ENCODE results near the gene SERPINF2.

The SERPINF2 gene

DNA sequence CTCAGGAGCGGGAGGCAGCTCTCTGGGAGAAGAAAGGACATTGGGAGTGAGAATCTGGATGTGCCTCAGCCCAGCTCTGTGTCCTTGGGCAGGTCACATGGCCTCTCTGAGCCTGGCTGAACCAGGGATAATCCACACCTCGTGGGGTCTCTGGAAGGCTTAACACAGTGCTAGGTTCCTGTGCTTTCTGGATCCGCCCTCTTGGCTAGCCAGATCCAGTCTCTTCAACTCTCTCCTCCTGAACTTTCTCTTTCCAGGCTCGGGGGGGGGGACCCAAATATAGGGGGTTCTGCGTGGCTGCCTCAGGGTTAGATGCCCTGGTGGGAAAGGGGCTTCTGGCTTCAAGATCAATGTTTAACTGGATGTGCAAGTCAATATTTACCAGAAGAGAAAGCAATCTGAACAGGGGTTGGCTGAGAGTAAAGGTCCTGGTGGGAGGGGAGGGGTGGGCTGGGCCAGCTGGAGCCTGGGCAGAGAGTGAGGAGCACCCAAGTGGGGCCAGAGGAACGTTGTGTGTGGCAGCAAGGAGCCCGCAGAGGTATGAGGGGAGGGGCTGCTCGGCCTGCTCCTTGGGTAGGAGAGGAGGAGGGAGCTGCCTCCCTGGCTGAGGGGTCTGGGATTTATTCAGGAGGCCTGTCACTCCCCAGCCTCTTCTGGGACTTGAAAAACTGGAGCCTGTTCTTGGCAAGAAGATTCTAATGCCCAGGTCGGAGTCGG lies at the start of gene SERPINF2:
TSS of gene SERPINF2 (plus strand) at position 501 of the 717 bp plus-strand sequence. CDS start 2,125 bp downstream, outside the sequence.
- TF ChIP-seq, protein P1, sequence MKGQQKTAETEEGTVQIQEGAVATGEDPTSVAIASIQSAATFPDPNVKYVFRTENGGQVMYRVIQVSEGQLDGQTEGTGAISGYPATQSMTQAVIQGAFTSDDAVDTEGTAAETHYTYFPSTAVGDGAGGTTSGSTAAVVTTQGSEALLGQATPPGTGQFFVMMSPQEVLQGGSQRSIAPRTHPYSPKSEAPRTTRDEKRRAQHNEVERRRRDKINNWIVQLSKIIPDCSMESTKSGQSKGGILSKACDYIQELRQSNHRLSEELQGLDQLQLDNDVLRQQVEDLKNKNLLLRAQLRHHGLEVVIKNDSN (IDR thresholded peaks at IDR 0.05) = no peak
- TF ChIP-seq YY1 (IDR thresholded peaks at IDR 0.05; ENCODE audit: low read depth) (no peak), NFIC (IDR thresholded peaks at IDR 0.05) (no peak), CEBPB (IDR thresholded peaks at IDR 0.05) (no peak), TEAD4 (IDR thresholded peaks at IDR 0.05) (no peak), RAD21 (IDR thresholded peaks at IDR 0.05; ENCODE audit: low read depth) (no peak), EP300 (IDR thresholded peaks at IDR 0.05; ENCODE audit: borderline replicate concordance) (no peak), ZBTB7A (IDR thresholded peaks at IDR 0.05; ENCODE audit: low read depth) (no peak), TCF12 (IDR thresholded peaks at IDR 0.05; ENCODE audit: low read depth) (no peak), EGR1 (IDR thresholded peaks at IDR 0.05) (no peak), FOXM1 (IDR thresholded peaks at IDR 0.05; ENCODE audit: borderline replicate concordance, low read depth) (no peak), CREB1 (IDR thresholded peaks at IDR 0.05; ENCODE audit: low read depth) (no peak), TAF1 (IDR thresholded peaks at IDR 0.05; ENCODE audit: low read depth) (no peak)
- TF ChIP-seq, protein P2, sequence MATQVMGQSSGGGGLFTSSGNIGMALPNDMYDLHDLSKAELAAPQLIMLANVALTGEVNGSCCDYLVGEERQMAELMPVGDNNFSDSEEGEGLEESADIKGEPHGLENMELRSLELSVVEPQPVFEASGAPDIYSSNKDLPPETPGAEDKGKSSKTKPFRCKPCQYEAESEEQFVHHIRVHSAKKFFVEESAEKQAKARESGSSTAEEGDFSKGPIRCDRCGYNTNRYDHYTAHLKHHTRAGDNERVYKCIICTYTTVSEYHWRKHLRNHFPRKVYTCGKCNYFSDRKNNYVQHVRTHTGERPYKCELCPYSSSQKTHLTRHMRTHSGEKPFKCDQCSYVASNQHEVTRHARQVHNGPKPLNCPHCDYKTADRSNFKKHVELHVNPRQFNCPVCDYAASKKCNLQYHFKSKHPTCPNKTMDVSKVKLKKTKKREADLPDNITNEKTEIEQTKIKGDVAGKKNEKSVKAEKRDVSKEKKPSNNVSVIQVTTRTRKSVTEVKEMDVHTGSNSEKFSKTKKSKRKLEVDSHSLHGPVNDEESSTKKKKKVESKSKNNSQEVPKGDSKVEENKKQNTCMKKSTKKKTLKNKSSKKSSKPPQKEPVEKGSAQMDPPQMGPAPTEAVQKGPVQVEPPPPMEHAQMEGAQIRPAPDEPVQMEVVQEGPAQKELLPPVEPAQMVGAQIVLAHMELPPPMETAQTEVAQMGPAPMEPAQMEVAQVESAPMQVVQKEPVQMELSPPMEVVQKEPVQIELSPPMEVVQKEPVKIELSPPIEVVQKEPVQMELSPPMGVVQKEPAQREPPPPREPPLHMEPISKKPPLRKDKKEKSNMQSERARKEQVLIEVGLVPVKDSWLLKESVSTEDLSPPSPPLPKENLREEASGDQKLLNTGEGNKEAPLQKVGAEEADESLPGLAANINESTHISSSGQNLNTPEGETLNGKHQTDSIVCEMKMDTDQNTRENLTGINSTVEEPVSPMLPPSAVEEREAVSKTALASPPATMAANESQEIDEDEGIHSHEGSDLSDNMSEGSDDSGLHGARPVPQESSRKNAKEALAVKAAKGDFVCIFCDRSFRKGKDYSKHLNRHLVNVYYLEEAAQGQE (IDR thresholded peaks at IDR 0.05; ENCODE audit: low read depth) = no peak
- TF ChIP-seq, protein P3, sequence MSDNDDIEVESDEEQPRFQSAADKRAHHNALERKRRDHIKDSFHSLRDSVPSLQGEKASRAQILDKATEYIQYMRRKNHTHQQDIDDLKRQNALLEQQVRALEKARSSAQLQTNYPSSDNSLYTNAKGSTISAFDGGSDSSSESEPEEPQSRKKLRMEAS (IDR thresholded peaks at IDR 0.05) = no peak

DNA sequence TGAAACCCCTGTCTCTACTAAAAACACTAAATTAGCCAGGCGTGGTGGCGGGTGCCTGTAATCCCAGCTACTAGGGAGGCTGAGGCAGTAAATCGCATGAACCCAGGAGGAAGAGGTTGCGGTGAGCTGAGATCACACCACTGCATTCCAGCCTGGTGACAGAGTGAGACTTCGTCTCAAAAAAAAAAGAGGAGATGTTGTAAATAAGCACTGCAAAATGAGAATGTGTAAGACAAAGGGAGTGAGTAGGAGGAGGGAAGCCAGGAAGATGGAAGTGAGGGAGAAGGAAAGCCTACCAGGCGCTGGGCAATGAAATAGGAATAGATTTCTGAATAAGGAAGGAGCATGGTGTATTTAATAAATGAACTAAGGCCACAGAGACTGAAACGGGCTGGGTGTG lies 49.3 kb upstream of the SERPINF2 start:
- TF ChIP-seq TAF1 (IDR thresholded peaks at IDR 0.05; ENCODE audit: low read depth) (no peak), TEAD4 (IDR thresholded peaks at IDR 0.05) (no peak), EP300 (IDR thresholded peaks at IDR 0.05; ENCODE audit: borderline replicate concordance) (no peak), CEBPB (IDR thresholded peaks at IDR 0.05) (no peak), FOXM1 (IDR thresholded peaks at IDR 0.05; ENCODE audit: borderline replicate concordance, low read depth) (no peak), ZBTB7A (IDR thresholded peaks at IDR 0.05; ENCODE audit: low read depth) (no peak), EGR1 (IDR thresholded peaks at IDR 0.05) (no peak), TCF12 (IDR thresholded peaks at IDR 0.05; ENCODE audit: low read depth) (no peak), RAD21 (IDR thresholded peaks at IDR 0.05; ENCODE audit: low read depth) (no peak), YY1 (IDR thresholded peaks at IDR 0.05; ENCODE audit: low read depth) (no peak), NFIC (IDR thresholded peaks at IDR 0.05) (no peak), CREB1 (IDR thresholded peaks at IDR 0.05; ENCODE audit: low read depth) (no peak)
- TF ChIP-seq, protein P1 (IDR thresholded peaks at IDR 0.05) = no peak
- TF ChIP-seq, protein P2 (IDR thresholded peaks at IDR 0.05; ENCODE audit: low read depth) = no peak
- TF ChIP-seq, protein P3 (IDR thresholded peaks at IDR 0.05) = no peak

DNA sequence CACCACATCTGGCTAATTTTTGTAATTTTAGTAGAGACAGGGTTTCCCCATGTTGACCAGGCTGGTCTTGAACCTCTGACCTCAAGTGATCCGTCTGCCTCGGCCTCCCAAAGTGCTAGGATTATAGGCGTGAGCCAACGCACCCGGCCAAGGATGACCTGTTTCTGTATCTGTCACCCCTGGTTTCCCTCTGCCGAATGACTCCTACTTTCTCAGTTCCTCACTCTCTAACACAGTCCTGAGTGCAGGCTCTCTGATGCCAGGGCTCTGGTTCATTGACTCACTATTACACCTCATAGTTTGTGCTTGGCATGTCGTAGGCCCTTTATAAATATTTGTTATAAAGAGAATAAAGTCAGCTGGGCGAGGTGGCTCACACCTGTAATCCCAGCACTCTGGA lies 47.3 kb upstream of the SERPINF2 start:
- TF ChIP-seq, protein P2 (IDR thresholded peaks at IDR 0.05; ENCODE audit: low read depth) = no peak
- no peak for TF ChIP-seq CEBPB (IDR thresholded peaks at IDR 0.05)
- TF ChIP-seq, protein P1 (IDR thresholded peaks at IDR 0.05) = no peak
- TF ChIP-seq FOXM1 (IDR thresholded peaks at IDR 0.05; ENCODE audit: borderline replicate concordance, low read depth) = no peak
- TF ChIP-seq TAF1 (IDR thresholded peaks at IDR 0.05; ENCODE audit: low read depth) = no peak
- TF ChIP-seq, protein P3 (IDR thresholded peaks at IDR 0.05) = no peak
- no peak for TF ChIP-seq EGR1 (IDR thresholded peaks at IDR 0.05)
- no peak for TF ChIP-seq EP300 (IDR thresholded peaks at IDR 0.05; ENCODE audit: borderline replicate concordance)
- no peak for TF ChIP-seq CREB1 (IDR thresholded peaks at IDR 0.05; ENCODE audit: low read depth)

All from Ishikawa (cell line).